Stimulated activated memory B cell treated with anti-CD40 and anti-IgM and Interleukin-4, amounts not matched to agents 10 μg/mL and 1 μg/mL and 100 μg/mL, for 72 hours (primary cell): Measurements from ENCODE around the gene ZNF443.
"Not testable (repeated sequence)": the region's sequence is repeated elsewhere in the genome, so short reads cannot be mapped to it uniquely, and the experiment has no call there.

Experiments
- ATAC-seq: fragments of 150-1000 bp; cut with Tn5 transposase; 2 replicates; pipeline ENCODE4 v1.10.0; 2021
- H3K27ac Mint-ChIP-seq: one replicate; pipeline ENCODE4 v1.8.0; 2022; ENCODE audit warnings: mild to moderate bottlenecking, mixed read lengths
- H3K27me3 Mint-ChIP-seq: one replicate; pipeline ENCODE4 v1.8.0; 2022; ENCODE audit warnings: mixed read lengths
- H3K36me3 Mint-ChIP-seq: one replicate; pipeline ENCODE4 v1.8.0; 2022; ENCODE audit warnings: mixed read lengths
- H3K4me1 Mint-ChIP-seq: one replicate; pipeline ENCODE4 v1.8.0; 2022; ENCODE audit warnings: mixed read lengths
- H3K4me3 Mint-ChIP-seq: one replicate; pipeline ENCODE4 v1.8.0; 2022; ENCODE audit warnings: mild to moderate bottlenecking, moderate library complexity, mixed read lengths
- H3K9me3 Mint-ChIP-seq: one replicate; pipeline ENCODE4 v1.8.0; 2022; ENCODE audit warnings: mixed read lengths

ZNF443 gene

GRCh38 chr19:12440541-12441316 lies at the start of gene ZNF443:
ZNF443 (minus strand) TSS chr19:12441021; CDS start chr19:12440914, 107 bp downstream.
- H3K36me3 Mint-ChIP-seq = peaks cover 22% of the 10 kb centered on the region
- peaks cover 29% of the 10 kb centered on the region for H3K4me1 Mint-ChIP-seq
- ATAC-seq = peak; percentile 99
- H3K4me3 Mint-ChIP-seq = peak within 1 kb of the TSS; percentile 100
- peaks cover 10% of the 10 kb centered on the region for H3K9me3 Mint-ChIP-seq
- H3K27ac Mint-ChIP-seq = peak within 1 kb of the TSS; percentile 99
- no peaks in the 10 kb centered on the region for H3K27me3 Mint-ChIP-seq

GRCh38 chr19:12486265-12486783 lies 45.5 kb upstream of the ZNF443 start:
- H3K27me3 Mint-ChIP-seq, H3K9me3 Mint-ChIP-seq, H3K27ac Mint-ChIP-seq, H3K36me3 Mint-ChIP-seq, ATAC-seq, H3K4me3 Mint-ChIP-seq: not testable (repeated sequence)
- peaks cover 35% of the 10 kb centered on the region for H3K4me1 Mint-ChIP-seq

GRCh38 chr19:12485571-12485970 lies 44.8 kb upstream of the ZNF443 start:
- ATAC-seq = no peak
- no peaks in the 10 kb centered on the region for H3K36me3 Mint-ChIP-seq
- peaks cover 38% of the 10 kb centered on the region for H3K4me1 Mint-ChIP-seq
- H3K9me3 Mint-ChIP-seq = no peaks in the 10 kb centered on the region
- no peaks in the 10 kb centered on the region for H3K27me3 Mint-ChIP-seq
- no peak overlapping the region for H3K27ac Mint-ChIP-seq
- H3K4me3 Mint-ChIP-seq = no peak overlapping the region

DNA sequence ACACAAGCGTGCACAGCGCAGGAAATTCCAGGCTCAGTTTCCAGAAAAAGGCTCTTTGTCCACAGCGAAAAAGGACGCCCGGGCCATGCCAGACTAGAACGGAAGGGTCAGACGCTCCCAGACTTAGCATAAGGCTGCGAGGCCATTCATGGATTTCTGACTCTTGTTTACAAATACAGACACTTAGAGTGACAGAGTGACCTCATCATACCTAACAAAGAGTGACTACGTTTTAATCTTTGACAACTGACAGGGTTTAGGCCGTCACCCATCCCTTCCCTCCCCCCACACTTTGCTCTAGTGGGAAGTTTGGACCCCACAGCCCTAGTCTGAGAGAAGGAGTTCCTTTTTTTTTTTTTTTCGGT lies 44.2 kb upstream of the ZNF443 start:
- Mint-ChIP-seq H3K4me3 (peak overlapping the region; percentile 93), H3K9me3 (no peaks in the 10 kb centered on the region), H3K27ac (peak overlapping the region; percentile 73), H3K4me1 (peaks cover 38% of the 10 kb centered on the region), H3K27me3 (no peaks in the 10 kb centered on the region), H3K36me3 (no peaks in the 10 kb centered on the region)
- ATAC-seq = no peak

GRCh38 chr19:12484371-12485051 lies 43.7 kb upstream of the ZNF443 start, which contains the start of gene ZNF709:
ZNF709 (minus strand) TSS chr19:12484816; CDS start chr19:12484657, 159 bp downstream.
- Mint-ChIP-seq H3K4me3 (peak within 1 kb of the TSS; percentile 93), H3K9me3 (no peaks in the 10 kb centered on the region), H3K4me1 (peaks cover 38% of the 10 kb centered on the region), H3K36me3 (no peaks in the 10 kb centered on the region), H3K27me3 (no peaks in the 10 kb centered on the region), H3K27ac (peak within 1 kb of the TSS; percentile 73)
- peak; percentile 97 for ATAC-seq

DNA sequence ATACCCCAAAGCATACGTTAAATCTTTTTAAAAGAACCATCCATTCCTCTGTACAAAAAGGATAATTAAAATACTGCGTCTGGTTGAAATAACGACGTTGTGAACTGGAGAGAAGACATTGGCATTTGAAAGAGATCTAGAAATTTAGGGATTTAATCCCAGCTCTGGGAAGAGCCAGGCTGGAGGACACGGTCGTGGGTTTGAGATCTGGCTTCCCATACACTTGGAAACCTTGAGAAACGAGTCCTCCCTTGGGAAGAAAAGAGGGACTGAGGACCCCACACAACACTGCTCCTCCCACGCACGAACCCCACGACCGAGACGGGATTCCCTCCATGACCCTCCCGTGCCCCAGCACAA lies 43.2 kb upstream of the ZNF443 start:
- no peaks in the 10 kb centered on the region for H3K27me3 Mint-ChIP-seq
- H3K4me1 Mint-ChIP-seq = peaks cover 38% of the 10 kb centered on the region
- ATAC-seq = no peak
- H3K27ac Mint-ChIP-seq = peak overlapping the region; percentile 73
- no peaks in the 10 kb centered on the region for H3K36me3 Mint-ChIP-seq
- peak overlapping the region; percentile 93 for H3K4me3 Mint-ChIP-seq
- H3K9me3 Mint-ChIP-seq = no peaks in the 10 kb centered on the region

DNA sequence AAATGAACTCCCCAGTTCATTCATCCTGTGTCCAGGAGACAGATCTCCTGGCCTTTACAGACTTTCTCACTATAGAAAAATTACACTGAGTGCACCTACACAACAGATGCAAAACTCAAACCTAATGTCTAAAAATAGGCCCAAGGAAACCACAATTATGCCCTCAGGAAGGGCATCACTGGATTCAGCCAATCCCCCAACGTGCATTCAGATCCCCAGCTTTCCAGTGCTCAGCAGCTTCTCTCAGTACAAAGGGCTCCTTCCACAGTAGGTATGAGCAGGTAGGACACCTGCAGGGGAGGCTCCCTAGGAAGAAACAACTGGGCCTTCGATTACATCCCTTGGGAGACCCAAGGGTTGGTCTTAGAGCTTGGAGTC lies 41.7 kb upstream of the ZNF443 start:
- H3K4me3 Mint-ChIP-seq = peak overlapping the region; percentile 30
- H3K36me3 Mint-ChIP-seq = no peaks in the 10 kb centered on the region
- peak; percentile 25 for ATAC-seq
- no peaks in the 10 kb centered on the region for H3K27me3 Mint-ChIP-seq
- peaks cover 52% of the 10 kb centered on the region for H3K4me1 Mint-ChIP-seq
- no peaks in the 10 kb centered on the region for H3K9me3 Mint-ChIP-seq
- H3K27ac Mint-ChIP-seq = peak overlapping the region; percentile 90

DNA sequence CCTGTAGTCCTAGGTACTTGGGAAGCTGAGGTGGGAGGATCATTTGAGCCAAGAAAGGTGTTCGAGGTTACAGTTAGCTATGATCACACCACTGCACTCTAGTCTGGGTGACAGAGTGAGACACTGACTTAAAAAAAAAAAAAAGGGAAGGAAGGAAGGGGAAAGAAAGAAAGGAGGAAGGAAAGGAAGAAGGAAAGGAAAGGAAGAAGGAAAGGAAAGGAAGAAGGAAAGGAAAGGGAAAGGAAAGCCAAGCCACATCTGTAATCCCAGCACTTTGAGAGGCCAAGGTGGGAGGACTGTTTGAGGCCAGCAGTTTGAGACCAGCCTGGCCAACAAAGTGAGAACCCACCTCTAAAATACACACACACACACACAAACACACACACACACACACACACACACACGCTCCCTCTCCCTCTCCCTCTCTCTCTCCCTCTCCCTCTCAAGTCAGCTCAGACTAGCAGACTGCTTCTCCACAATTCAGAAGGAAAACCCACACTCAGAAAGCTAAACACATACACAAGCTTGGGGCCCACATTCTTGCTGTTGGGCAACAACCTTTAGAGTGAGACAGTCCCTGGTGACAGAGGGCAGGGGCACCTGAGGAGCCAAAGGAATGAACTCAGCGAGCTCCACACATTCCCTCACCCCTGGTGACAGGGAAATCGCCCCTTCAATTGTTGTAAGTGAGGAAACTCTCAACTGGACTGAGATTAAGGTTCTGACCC lies 41.1 kb upstream of the ZNF443 start:
- peak overlapping the region; percentile 90 for H3K27ac Mint-ChIP-seq
- no peaks in the 10 kb centered on the region for H3K9me3 Mint-ChIP-seq
- H3K4me1 Mint-ChIP-seq = peaks cover 53% of the 10 kb centered on the region
- no peak for ATAC-seq
- peak overlapping the region; percentile 65 for H3K4me3 Mint-ChIP-seq
- no peaks in the 10 kb centered on the region for H3K36me3 Mint-ChIP-seq
- H3K27me3 Mint-ChIP-seq = no peaks in the 10 kb centered on the region

DNA sequence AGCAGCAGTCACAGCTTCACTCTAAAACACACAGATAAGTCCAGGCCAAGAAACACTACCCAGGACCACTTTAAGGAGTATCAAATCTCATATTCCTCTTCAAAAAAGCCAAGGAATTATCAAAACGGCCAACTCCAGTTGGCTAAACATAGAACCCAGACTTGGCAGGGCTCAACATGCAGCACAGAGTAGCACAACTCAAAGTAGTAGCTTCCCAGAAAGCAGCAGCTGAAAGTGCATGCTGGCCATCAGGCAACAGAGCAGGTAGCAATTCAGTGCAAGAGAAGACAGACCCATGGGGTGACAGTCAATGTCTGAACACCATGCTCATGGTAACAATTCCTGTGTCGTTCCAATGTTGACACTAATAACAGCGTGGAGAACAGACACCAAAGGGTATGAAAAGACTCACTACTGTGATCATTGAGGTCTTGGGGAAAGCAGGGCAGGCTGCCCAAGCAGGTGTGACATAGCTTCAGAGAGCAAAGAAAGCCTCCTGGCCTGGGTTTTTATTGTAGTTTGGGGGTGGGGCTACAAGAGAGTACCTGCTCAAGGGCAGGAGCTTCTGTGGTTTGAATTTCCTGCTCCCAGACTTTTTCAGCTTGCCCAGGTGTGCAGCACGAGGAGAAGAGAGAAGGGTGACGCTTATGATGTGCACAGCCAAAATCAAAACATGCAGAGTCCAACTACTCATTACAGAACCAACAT lies 37.6 kb upstream of the ZNF443 start:
- Mint-ChIP-seq H3K36me3 (no peaks in the 10 kb centered on the region), H3K4me3 (no peak overlapping the region), H3K9me3 (no peaks in the 10 kb centered on the region), H3K4me1 (peaks cover 54% of the 10 kb centered on the region), H3K27ac (no peak overlapping the region), H3K27me3 (no peaks in the 10 kb centered on the region)
- no peak for ATAC-seq

DNA sequence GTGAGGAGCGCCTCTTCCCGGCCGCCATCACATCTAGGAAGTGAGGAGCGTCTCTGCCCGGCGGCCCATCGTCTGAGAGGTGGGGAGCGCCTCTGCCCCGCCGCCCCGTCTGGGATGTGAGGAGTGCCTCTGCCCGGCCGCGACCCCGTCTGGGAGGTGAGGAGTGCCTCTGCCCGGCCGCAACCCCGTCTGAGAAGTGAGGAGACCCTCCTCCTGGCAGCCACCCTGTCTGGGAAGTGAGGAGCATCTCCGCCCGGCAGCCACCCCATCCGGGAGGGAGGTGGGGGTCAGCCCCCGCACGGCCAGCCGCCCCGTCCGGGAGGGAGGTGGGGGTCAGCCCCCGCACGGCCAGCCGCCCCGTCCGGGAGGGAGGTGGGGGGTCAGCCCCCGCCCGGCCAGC lies 26.8 kb upstream of the ZNF443 start:
- Mint-ChIP-seq H3K9me3 (peaks cover 16% of the 10 kb centered on the region), H3K36me3 (peaks cover 54% of the 10 kb centered on the region)
- H3K27me3 Mint-ChIP-seq, H3K27ac Mint-ChIP-seq, H3K4me1 Mint-ChIP-seq, ATAC-seq, H3K4me3 Mint-ChIP-seq: not testable (repeated sequence)

DNA sequence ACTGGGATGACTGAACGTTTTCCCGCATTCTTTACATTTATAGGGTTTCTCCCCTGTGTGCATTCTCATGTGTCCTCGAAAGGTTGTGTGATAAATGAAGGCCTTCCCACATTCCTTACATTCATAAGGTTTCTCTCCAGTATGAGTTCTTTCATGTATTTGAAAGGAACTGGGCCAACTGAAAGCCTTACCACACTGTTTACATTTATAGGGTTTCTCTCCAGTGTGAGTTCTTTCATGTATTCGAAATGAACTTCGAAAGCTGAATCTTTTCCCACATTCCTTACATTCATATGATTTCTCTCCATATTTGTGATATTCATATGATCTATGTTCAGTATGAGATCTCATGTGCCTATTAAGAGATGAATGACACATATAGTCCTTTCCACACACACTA lies 24.4 kb upstream of the ZNF443 start:
- Mint-ChIP-seq H3K36me3 (peaks cover 49% of the 10 kb centered on the region), H3K4me3 (no peak overlapping the region), H3K9me3 (peaks cover 19% of the 10 kb centered on the region), H3K27me3 (no peaks in the 10 kb centered on the region), H3K27ac (no peak overlapping the region), H3K4me1 (no peaks in the 10 kb centered on the region)
- no peak for ATAC-seq

GRCh38 chr19:12464769-12465168 lies 23.9 kb upstream of the ZNF443 start:
- Mint-ChIP-seq H3K27me3 (no peaks in the 10 kb centered on the region), H3K9me3 (peaks cover 19% of the 10 kb centered on the region), H3K4me3 (no peak overlapping the region), H3K27ac (no peak overlapping the region), H3K36me3 (peaks cover 46% of the 10 kb centered on the region), H3K4me1 (no peaks in the 10 kb centered on the region)
- no peak for ATAC-seq

GRCh38 chr19:12464139-12464538 lies 23.3 kb upstream of the ZNF443 start:
- ATAC-seq, H3K4me3 Mint-ChIP-seq, H3K27me3 Mint-ChIP-seq, H3K4me1 Mint-ChIP-seq, H3K27ac Mint-ChIP-seq: not testable (repeated sequence)
- Mint-ChIP-seq H3K9me3 (peaks cover 21% of the 10 kb centered on the region), H3K36me3 (peaks cover 51% of the 10 kb centered on the region)

GRCh38 chr19:12453495-12453894 lies 12.7 kb upstream of the ZNF443 start:
- ATAC-seq = no peak
- no peak overlapping the region for H3K4me3 Mint-ChIP-seq
- no peaks in the 10 kb centered on the region for H3K4me1 Mint-ChIP-seq
- H3K9me3 Mint-ChIP-seq = peaks cover 9% of the 10 kb centered on the region
- H3K36me3 Mint-ChIP-seq = peaks cover 52% of the 10 kb centered on the region
- H3K27me3 Mint-ChIP-seq = no peaks in the 10 kb centered on the region
- H3K27ac Mint-ChIP-seq = no peak overlapping the region

DNA sequence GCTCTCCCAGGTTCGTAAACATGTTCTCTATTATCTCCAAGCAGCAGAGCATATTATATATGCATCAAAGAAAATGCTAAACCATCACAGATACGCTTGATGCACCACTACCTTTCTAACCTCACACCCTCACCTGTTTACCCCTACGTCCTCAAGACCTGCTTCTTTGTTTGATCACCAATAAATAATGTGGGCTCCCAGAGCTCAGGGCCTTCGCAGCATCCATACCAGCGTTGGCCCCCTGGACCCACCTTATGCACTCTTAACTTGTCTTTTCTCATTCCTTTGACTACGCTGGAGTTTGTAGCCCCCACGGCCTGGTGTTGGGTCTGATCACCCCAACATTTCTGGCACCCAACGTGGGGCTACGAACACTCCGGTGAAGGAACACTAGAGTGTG lies 10.0 kb upstream of the ZNF443 start:
- Mint-ChIP-seq H3K36me3 (peaks cover 46% of the 10 kb centered on the region), H3K27ac (no peak overlapping the region), H3K27me3 (no peaks in the 10 kb centered on the region), H3K4me1 (no peaks in the 10 kb centered on the region), H3K9me3 (peaks cover 12% of the 10 kb centered on the region), H3K4me3 (no peak overlapping the region)
- no peak for ATAC-seq
